Hindlimb muscle (tissue), 1 donor: ENCODE measurements around the gene DDA1. TPM values are rescaled to one million over a fixed set of nuclear protein-coding genes. Genes with fewer than 3 reads are reported as not detected.

ENCODE experiments used
- DNase-seq: peaks from one replicate; pipeline ENCODE4 v3.0.0-alpha.2; 2013
- polyA plus RNA-seq: library from polyadenylated mRNA; unstranded; fragments of 120-200 nt; gene quantifications from one replicate; pipeline ENCODE4 v1.2.1, GENCODE V29; 2013; ENCODE audit not compliant: insufficient read length

DDA1 gene
- polyA plus RNA-seq, 1 donor = 37.7 TPM

DNA sequence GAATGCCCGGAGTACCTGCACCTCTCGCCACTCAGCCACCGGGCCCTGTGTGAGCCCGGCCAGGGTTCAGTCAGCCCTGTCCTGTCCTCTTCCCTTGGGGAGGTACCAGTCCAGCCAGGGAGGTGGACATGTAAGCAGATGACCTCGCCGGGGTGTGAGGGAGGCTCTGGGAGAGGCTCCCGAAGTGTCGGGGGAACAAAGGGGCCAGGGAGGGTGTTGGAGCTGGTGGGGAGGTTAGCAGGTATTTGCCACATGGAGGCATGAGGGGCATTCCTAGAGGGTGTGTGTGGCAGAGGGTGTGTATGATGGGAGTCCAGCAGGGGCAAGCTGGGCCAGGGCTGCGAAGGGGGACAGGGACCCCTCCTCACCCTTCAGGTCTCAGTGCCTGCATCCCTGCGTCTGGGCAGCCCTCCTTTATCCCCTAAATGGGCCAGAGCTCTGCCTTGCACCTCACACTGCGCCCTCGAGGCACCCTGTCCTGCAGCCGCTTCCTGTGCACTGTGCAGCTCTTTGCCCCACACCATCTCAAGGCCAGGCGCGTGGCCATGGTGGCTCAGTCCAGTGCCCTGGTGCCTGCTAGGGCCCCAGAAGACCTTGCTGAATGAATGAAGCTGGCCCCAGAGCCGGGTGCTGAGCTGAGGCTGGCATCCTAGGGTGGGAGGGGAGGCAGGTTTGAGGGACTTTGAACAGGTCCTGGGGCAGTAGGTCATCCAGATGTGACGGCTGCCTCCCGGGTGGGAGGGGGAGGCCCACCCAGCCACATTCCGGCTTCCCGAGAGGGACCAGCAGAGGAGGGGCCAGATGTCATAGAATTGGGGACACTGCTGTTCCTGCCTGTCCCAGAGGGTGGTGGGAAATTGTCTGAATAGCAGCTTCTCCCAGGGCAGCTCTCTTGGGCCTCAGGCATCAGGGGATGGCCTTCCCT is 3.1 kb downstream of the DDA1 start:
- DNase-seq = no peak

DNA sequence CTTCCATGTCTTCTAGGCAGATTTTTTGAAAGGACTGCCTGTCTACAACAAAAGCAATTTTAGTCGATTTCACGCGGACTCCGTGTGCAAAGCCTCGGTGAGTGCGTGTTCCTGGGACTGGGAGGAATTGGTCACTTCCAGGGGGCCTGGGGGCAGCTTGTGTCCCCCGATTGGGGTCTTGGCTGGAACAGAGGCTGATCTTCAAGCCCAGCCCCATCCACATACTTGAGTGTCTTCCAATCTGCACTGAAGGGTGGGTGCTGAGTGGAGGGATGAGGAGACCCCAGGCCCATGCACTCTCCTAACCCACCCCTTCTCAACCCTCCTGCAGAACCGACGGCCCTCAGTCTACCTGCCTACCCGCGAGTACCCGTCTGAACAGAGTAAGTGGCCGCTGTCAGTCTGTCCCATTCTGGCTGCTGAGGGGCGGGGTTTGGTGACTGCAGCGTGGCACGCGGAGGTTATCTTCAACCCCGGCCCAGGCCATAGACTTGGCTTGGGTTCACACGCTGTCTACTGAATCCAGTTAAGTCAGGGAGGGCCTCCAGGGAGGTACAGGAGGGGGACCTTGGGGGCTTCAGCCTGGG is 4.7 kb downstream of the DDA1 start:
- no peak for DNase-seq

DNA sequence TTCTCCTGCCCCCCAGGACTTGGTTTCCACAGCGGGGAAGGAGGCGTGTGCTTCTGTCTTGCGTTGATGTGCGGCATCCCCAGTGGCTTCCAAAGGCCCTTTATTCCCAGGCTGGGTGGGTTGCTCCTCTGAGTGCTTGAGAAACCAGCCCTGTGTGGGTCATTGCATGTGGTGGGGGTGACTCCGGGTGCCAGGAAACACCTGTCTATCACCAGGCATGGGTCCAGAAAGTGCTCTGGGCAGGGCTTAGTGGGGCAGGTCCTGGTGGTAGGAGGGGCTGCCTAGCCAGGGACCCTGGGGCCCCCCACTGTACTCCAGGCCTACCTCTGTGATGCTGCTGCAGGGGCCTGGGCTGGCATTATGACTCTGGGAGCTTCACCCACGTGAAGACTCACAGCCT is 9.6 kb downstream of the DDA1 start:
- DNase-seq = no peak

DNA sequence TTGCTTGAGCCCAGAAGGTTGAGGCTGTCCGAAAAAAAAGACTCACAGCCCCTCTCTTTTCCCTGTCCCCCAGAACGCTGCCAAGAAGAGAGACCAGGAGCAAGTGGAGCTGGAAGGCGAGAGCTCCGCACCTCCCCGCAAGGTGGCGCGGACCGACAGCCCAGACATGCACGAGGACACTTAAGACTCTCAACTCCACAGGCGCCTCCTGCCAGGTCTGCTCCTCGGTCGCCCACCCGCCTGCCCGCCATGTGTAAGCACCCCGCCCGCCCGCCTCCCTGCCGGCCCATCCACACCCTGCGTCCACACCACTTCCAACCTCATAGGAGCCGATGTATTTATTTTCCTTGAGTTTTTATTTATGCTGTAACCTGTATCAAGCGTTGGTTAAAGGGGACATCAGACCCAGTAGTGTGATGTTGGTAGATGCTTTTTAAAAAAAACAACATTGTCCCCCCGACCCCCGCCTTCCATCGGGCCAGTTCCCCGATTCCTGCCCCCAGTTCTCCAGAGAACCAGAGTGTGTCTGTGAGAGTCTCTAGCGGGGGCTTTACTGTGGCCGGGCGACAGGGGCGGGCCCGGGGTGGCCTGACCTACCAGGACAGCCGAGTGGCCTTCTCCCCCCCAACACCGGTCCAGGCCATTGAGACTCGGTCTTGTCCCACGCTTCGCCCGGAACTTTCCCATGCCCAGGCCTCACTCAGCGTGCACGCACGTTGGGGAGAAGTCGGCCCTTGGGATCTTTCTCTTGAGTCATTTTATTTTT is 10.3 kb downstream of the DDA1 start:
- no peak for DNase-seq

DNA sequence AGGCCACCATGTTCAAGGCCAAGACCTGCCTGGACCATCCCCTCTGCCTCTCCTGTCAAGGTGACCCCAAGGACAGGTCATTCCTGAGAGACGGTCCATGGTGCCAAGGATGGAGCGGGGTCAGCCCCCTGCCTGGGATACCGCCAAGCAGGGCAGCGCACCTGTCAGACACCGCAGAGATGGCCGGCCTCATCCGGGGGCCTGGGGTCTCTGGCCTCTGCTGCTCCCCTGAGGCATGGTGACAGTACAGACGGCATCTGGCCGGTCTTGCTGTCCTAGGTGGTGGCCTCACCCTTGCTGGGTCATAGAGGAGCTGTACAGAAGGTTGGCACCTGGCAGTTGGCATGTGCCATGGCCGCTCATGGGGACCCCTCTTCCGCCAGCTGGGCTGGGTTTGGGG is 11.1 kb downstream of the DDA1 start:
- DNase-seq = no peak

DNA sequence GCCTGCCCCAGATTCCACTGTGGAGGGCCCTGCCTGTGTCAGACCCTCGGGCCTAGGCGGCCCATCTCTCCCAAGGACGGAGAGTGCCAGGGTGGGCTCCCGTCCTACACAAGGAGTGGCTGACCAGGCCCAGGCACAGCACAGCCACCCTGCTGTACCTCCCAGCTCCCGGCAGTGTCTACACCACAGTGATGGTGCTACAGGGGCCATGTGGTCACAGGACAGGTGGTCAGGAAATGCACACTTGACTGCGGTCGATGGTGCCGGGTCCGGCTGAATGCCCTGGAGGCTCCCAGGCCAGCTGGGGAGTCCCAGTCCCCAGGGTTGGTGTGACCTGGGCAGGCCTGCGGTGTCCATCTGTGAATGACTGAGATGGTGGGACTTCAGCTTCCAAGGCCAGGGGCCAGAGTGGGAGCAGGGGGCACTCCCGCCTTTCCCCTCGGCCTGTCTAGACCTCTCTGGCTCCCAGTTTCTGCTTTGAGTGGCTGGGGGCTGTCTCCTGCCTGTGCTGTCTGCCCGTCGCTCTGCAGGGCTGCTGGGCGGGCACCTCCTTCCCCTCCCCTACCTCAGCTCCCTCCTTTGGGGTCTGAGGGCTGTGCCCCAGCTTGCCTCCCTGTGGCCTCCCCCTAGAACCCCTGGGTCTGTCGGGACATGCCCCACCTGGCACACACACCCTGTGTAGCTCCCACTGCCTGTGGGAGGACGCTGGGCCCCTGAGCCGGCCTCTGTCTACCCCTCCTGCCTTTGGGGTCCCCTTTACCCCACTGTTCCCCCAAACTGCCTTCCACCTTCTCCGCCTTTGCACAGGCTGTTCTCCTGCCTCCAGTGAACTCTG is 12.5 kb downstream of the DDA1 start:
- DNase-seq = no peak

DNA sequence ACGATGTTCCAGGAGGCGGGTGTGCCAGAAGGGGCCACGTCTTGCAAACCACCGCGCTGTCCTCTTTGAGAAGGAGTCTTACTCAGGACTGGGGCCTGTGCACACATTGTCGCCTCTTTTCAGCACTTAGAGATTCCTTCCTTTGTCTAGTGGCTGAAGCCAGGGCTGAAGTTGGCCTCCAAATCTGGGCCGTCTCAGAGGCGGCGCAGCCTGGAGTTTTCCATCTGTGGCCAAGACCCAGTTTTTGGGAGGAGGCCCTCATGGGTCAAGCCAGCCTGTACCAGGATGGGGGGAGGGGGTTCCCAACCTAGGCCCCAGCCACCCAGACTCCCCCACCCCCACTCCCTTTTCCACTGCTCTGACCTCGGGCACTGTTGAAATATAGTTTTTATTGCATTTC is 13.5 kb downstream of the DDA1 start:
- DNase-seq = no peak

DNA sequence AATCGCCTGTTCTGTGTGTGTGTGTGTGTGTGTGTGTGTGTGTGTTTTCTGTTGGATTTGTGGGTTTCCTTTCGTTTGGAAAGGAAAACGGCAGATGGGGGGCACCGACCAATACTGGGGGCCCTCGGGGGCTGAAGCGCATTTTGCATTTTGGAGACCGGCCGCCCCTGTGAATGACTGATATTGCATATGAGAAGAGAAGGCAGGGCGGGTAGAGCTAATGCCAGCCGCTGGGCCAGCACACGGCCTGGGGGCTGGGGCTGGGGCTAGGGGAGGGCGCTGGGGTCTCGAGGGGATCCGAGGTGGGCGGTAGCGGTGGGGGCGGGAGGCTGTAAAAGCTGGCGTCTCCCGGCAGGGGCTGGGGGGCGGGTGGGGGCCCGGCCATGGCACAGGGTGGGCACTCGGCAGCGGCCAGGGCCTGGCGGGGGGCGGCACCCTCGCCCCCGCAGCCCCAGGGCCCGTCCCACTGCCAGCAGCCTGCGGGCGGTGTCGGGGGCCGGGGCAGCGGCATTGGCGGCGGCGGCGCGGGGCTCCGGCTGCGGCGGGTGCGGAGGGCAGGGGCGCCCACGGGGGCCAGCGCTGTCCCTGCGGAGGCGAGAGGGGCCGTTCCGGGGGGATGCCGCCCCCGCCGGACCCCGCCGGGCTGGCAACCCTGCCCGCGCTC is 14.1 kb downstream of the DDA1 start:
- no peak for DNase-seq

DNA sequence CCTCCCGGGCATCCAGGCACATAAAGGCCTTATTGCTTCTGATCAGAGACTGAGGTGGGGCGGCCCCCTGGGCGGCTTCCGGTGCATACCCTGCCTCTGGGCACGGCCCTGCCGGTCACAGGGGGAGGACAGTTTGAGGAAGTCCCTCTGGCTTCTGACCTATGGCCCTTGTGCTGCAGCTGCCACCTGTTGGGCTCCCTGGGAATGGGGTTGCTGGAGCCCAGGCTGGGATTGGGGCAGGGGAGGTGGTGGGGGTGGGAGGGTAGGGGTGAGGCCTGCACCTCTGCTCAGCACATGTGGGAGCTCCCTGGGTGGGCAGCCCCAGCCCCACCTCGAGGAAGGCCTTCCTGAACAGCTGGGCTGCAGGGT is 14.6 kb downstream of the DDA1 start:
- DNase-seq = no peak

DNA sequence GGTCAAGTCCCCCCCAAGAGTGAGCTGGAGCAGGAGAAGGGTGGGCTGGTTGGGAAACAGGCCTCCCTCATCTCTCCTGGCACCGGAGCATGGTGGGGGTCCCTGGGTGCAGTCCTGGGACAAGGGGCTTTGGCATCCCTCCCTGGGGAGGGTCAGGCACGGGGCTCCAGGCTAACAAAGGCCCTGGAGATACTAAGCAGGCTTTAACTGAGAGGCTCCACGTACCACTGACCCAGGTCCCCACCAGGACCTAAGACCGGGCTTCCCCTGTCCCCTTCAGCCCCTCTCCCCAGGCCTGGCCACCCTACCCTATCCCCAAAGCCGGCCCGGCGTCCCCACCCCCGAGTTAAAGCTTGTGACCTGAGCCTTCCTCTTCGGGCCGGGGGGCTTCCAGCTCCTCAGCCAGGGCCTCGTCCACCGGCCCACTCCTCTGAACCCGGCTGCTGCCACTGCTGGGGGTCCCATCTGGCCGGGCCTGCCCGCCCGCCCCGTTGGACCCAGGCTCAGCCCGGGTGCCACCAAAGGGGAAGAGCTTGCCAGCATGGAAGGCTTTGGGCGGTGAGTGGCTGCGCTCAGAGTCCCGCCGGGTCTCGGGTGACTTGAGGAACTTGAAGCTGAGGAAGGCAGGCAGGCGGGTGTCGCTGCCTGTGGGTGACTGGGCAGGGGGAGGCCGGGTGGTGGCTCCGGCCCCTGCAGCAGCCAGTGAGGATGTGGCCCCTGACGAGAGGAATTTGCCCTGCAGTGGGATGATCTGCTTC is 15.2 kb downstream of the DDA1 start:
- no peak for DNase-seq

DNA sequence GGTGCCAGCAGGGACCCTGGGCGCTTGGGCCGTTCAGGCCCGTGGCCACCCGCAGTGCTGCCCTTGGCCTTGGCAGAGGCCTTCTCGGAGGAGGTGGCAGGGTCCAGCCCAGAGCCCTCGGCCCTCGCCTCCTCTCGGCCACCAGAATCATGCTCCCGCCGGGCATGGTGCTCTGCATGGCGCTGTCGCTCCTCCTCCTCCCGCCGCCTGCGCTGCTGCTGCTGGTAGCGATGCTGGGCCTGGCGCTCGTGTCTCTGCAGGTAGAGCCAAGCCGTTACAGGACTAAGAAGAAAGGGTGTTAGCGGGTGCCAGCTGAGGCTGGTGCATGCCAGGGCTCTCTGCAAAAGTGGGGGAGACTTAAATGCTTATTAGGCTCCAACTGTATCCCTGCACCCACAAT is 15.8 kb downstream of the DDA1 start:
- no peak for DNase-seq

DNA sequence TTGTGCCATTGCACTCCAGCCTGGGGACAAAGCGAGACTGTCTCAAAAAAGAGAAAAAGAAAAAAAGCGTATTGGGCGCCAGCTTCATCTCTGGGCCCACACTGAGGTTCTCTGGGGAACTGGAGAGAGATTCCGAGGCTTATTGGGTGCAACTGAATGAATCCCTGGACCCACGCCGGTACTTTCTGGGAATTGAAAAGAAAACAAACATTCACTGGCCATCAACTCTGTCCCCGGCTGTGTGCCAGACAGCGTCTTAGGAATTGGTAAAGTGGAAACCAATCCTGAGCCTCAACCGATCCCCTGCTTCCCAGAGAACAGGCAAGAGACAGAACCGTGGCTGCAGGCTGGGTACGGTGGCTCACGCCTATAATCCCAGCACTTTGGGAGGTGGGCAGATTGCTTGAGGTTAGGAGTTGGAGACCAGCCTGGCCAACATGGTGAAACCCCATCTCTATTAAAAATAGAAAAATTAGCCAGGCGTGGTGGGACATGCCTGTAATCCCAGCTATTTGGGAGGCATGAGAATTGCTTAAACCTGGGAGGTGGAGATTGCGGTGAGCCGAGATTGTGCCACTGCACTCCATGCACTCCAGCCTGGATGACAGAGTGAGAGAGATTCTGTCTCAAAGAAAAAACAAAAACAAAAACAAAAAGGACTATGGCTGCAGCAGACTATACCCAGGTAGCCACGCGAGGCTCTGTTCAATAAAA is 16.7 kb downstream of the DDA1 start:
- DNase-seq = no peak

DNA sequence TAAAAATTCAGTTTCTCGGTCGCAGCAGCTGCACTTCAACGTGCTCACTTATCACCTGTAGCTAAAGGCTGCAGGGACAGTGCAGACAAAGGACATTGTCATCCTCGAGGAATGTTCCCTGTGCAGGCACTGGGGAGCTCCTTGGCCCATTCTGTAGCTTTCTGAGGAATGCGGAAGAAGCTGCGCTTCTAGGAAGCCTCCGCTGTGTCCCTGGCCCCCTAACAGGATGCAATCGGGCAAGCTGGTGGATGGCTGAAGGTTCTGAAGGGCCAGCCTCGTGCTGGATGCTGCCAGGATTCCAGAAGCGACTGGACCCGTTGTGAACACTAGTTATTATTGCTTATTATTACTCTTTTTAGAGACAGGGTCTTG is 17.2 kb downstream of the DDA1 start:
- no peak for DNase-seq

DNA sequence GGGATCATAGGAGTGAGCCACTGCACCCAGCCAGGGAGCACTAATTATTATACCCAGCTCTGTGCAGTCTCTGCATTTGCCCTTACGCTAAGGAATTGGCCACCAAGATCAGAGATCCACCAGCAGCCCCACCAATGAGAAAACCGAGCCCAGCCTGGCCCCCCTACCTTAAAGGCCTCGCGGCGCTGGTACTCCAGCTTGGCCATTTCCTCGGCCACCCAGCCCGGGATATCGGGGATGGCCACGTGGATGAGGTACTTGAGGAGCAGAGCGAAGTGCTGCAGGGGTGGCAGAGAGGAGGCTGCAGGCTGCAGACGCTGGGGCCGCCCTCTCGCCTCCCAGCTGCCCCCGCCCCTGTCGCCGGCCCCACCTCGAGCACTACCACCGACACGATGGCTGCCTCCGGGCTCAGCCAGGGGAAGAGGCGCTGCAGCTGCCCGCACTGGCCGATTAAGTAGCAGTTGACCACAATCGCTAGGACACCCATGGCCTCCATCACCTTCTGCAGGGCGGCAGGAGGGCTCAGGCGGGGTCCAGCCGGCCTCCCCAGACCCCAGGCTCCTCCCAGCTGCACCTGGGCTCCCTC is 17.8 kb downstream of the DDA1 start:
- no peak for DNase-seq

DNA sequence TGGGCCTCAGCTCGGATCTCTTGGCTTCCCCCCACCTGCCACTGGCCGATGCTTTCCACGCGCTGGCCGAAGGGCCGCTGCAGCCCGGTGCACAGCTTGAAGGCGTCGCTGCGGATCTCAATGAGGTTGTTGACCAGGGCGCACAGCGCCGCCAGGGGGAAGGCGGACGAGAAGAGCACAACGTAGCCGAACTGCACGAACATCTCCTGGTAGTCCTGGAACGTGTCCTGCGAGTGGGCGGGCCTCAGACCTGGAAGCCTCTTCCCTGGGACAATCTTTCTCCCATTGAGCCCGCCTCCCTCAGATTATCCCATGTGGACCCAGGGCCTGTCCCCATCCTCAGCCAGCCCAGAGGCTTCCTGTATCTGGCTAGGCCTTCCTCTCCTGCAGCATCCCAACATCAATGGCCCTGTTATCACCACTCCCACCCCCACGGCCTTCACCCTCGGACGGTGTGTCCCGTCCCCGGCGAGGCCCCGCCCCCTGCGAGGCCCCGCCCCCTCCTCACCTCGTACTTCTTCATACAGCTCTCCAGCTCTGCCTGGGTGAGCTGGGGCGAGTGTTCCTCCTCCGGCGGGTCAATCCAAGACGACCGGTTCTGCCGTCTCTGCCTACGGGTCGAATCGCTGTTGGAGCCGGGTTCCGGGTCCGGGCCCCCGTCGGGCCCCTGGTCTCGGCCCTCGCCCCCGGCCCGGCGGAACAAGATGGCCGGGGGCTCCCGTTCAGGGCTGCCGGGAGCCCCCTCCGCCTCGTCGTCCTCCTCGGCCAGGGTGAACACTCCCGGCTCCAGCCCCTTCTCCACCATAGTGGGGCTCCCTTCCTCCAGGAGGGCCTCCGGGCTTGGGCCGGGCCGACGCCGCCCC is 18.5 kb downstream of the DDA1 start:
- DNase-seq = peak; percentile 72

DNA sequence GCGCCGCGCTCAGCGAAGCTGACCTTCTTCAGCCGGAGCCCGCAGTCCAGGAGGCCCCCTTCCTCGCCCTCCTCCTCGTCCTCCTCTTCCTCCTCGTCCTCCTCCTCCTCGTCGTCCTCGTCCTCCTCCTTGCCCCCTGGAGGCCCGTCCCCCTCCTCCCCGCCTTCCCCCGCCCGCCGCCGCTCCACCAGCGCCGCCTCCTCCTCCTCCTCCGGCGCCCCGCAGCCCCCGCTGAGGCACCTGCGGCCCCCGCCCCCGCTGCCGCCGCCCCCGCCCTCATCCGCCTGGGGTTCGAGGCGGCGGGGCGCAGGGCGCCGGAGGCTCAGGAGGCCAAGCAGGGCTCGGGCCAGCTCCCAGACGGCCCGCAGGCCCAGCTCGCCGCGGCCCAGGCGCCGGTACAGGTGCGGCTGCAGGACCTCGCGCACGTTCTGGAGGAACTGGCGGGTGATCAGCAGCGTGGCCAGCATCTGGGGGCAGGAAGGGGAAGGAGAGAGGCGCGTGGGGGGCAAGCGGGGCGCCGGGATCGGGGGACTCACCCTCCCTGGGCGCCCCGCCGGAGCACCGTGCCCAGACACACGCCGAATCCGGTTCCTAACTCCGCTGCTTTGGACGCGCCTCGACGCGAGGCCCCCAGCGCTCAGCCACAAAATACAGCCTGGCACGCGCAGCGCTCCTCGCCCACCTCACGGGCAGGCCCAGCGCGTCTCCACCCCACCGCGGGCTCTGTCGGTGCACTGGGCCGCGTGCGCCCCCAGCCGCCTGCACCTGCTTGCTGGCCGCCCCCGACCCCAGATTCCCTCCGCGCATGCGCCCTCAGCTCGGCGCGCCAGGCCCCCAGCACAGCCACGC is 19.4 kb downstream of the DDA1 start:
- DNase-seq = no peak

DNA sequence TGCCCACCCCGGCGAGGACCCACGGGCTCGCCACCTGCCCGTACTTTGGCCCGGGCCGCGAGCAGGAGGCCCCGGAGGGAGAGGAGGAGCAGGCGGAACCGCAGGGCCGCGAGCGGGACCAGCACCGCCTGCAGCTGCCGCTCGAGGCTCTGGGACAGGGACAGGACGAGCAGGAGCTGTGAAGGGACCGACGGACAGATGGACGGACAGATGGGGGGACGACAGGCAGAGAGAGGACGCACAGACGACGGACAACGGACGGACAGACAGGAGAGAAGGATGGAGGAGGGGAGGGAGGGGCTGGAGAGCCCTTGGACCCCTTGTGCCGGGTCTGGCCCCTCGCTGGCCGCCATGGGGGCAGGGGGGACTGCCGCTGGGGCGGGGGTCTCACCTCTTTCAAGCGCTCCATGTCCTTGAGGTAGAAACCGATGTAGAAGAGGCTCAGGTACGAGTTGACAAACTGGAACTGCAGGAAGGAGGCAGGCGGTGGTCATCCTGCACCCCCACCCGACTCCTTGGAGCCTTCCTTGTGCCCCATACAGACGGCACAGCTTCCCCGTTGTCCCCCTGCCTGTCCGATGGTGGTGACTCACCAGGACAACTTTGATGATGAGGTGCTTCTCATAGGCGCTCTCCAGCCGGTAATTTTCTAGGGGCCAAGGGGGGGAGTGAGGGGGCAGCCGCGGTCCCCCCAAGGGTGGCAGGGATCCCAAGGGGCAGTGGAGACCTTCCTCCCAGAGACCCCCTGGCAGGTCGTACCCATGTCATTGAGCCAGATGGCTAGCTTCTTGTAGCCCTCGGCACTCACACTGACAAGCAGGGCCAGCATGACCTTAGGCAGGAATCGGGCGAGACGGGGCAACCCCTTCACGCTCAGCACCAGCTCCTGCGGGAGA is 20.3 kb downstream of the DDA1 start:
- no peak for DNase-seq
